ENCODE data around the gene FABP6.

GRCh38 chr5:160284291-160284873, 55.1 kb downstream of the FABP6 start:
- TF ChIP-seq ETV6 (CRISPR knock-in tag; IDR thresholded peaks at IDR 0.05) (no peak), CTCF (IDR thresholded peaks at IDR 0.05) (no peak), ZNF512 (CRISPR knock-in tag; IDR thresholded peaks at IDR 0.05; ENCODE audit: borderline replicate concordance) (no peak), CBFB (CRISPR knock-in tag; IDR thresholded peaks at IDR 0.05; ENCODE audit: low read depth) (no peak), PREB (CRISPR knock-in tag; IDR thresholded peaks at IDR 0.05; ENCODE audit: borderline replicate concordance) (no peak), NFYB (CRISPR knock-in tag; conservative IDR thresholded peaks at IDR 0.05; ENCODE audit: low read depth) (no peak)
